IMR-90 (cell line): ENCODE results near the gene S100A4. TPM values are rescaled to one million over a fixed set of nuclear protein-coding genes. Genes with fewer than 3 reads are reported as not detected.

Experiments used
- ATAC-seq: fragments of 200-7000 bp; cut with Tn5 transposase; 2 replicates; pipeline ENCODE4 v1.9.1; 2020; ENCODE audit warnings: low read depth, mild to moderate bottlenecking, moderate library complexity
- BruUV-seq: library from RNA; stranded (reverse); fragments of 400-500 nt; replicated peaks from 2 replicates; lab custom pipeline; 2021; lab: Mats Ljungman, UMichigan
- CTCF ChIA-PET: fragments of 300-600 bp; formaldehyde crosslinking; extraction: SDS; loops from one replicate; lab custom pipeline; 2021; ENCODE audit warnings: antibody characterized with exemption; lab: Yijun Ruan, JAX
- POLR2A ChIA-PET: fragments of 300-600 bp; sonication (Branson Sonifier 250); formaldehyde crosslinking; loops from one replicate; lab custom pipeline; 2022; ENCODE audit warnings: antibody characterized with exemption; ENCODE audit not compliant: unreplicated experiment; lab: Charles Lee
- DNase-seq: peaks from one replicate; pipeline ENCODE4 v3.0.0; 2013
- H2AFZ ChIP-seq: replicated peaks from 2 replicates; pipeline ENCODE3; 2013; ENCODE audit warnings: low read length, mild to moderate bottlenecking; ENCODE audit not compliant: poor library complexity
- H2AK5ac ChIP-seq: 2 replicates; pipeline ENCODE4 v1.6.1; 2013; ENCODE audit warnings: low read depth, low read length, inconsistent platforms
- H2AK9ac ChIP-seq: replicated peaks from 2 replicates; pipeline ENCODE3; 2013; ENCODE audit warnings: mild to moderate bottlenecking, low read depth, low read length, moderate library complexity; ENCODE audit not compliant: poor library complexity
- H2BK120ac ChIP-seq: 2 replicates; pipeline ENCODE4 v1.6.1; 2013; ENCODE audit warnings: low read depth, low read length, inconsistent platforms
- H2BK15ac ChIP-seq: 3 replicates; pipeline ENCODE4 v1.6.1; 2013; ENCODE audit warnings: low read depth, low read length, inconsistent platforms
- H2BK20ac ChIP-seq: 2 replicates; pipeline ENCODE4 v1.6.1; 2013; ENCODE audit warnings: low read depth, mild to moderate bottlenecking, inconsistent platforms, low read length, moderate library complexity
- H2BK5ac ChIP-seq: 2 replicates; pipeline ENCODE4 v1.6.1; 2013; ENCODE audit warnings: mild to moderate bottlenecking, low read depth, low read length, inconsistent platforms; ENCODE audit not compliant: poor library complexity, severe bottlenecking
- H3K14ac ChIP-seq: replicated peaks from 2 replicates; pipeline ENCODE4 v1.6.1; 2013; ENCODE audit warnings: low read depth, low read length, inconsistent platforms
- H3K18ac ChIP-seq: 2 replicates; pipeline ENCODE4 v1.6.1; 2013; ENCODE audit warnings: low read depth, low read length, control low read depth
- H3K23ac ChIP-seq: 2 replicates; pipeline ENCODE4 v1.6.1; 2013; ENCODE audit warnings: low read depth, low read length, inconsistent platforms
- H3K27ac ChIP-seq: 2 replicates; pipeline ENCODE4 v1.5.1; 2013; ENCODE audit warnings: mild to moderate bottlenecking, control low read depth, low read length; ENCODE audit not compliant: insufficient read depth
- H3K27me3 ChIP-seq: 2 replicates; pipeline ENCODE4 v1.6.1; 2013; ENCODE audit warnings: low read length; ENCODE audit not compliant: control insufficient read depth, insufficient read depth
- H3K36me3 ChIP-seq: 2 replicates; pipeline ENCODE4 v1.6.1; 2013; ENCODE audit warnings: low read length, mixed read lengths; ENCODE audit not compliant: control insufficient read depth, insufficient read depth
- H3K4ac ChIP-seq: 2 replicates; pipeline ENCODE4 v1.6.1; 2013; ENCODE audit warnings: low read depth, low read length, inconsistent platforms
- H3K4me1 ChIP-seq: 2 replicates; pipeline ENCODE4 v1.6.1; 2013; ENCODE audit warnings: low read length, mixed read lengths; ENCODE audit not compliant: control insufficient read depth, insufficient read depth
- H3K4me2 ChIP-seq: 2 replicates; pipeline ENCODE4 v1.6.1; 2013; ENCODE audit warnings: low read depth, mild to moderate bottlenecking, control low read depth, low read length, moderate library complexity
- H3K4me3 ChIP-seq: 2 replicates; pipeline ENCODE4 v1.5.1; 2013; ENCODE audit warnings: low read depth, mild to moderate bottlenecking, control low read depth, low read length, moderate library complexity; ENCODE audit not compliant: insufficient read depth
- H3K56ac ChIP-seq: 2 replicates; pipeline ENCODE4 v1.6.1; 2013; ENCODE audit warnings: low read length, inconsistent platforms; ENCODE audit not compliant: insufficient read depth; ENCODE audit errors: extremely low read depth
- H3K79me1 ChIP-seq, 2 experiments: 2 replicates each; pipeline ENCODE4 v1.6.1; 2013; ENCODE audit warnings: low read length in 2 of 2, inconsistent platforms in 1 of 2, low read depth in 1 of 2
- H3K9ac ChIP-seq: 2 replicates; pipeline ENCODE4 v1.6.1; 2013; ENCODE audit warnings: low read depth, low read length, control low read depth
- H3K9me1 ChIP-seq: 2 replicates; pipeline ENCODE4 v1.6.1; 2013; ENCODE audit warnings: low read length, inconsistent platforms; ENCODE audit not compliant: insufficient read depth
- H3K9me3 ChIP-seq: 2 replicates; pipeline ENCODE4 v1.6.1; 2013; ENCODE audit warnings: low read length; ENCODE audit not compliant: control insufficient read depth, insufficient read depth
- H4K20me1 ChIP-seq: 2 replicates; pipeline ENCODE4 v1.6.1; 2013; ENCODE audit warnings: low read length, inconsistent platforms; ENCODE audit not compliant: insufficient read depth
- H4K5ac ChIP-seq: 2 replicates; pipeline ENCODE4 v1.6.1; 2013; ENCODE audit warnings: mild to moderate bottlenecking, low read depth, low read length, control low read depth
- H4K8ac ChIP-seq, 2 experiments: 2 replicates each; pipeline ENCODE4 v1.6.1; 2013; ENCODE audit warnings: low read depth in 2 of 2, low read length in 2 of 2, control low read depth in 1 of 2, inconsistent platforms in 1 of 2
- H4K91ac ChIP-seq: 2 replicates; pipeline ENCODE4 v1.6.1; 2013; ENCODE audit warnings: low read depth, low read length, inconsistent platforms; ENCODE audit not compliant: insufficient read depth
- CEBPB ChIP-seq: IDR thresholded peaks from 2 replicates; pipeline ENCODE4 v1.6.1; 2012; ENCODE audit warnings: low read depth, low read length, improper control_type of control experiment
- FOS ChIP-seq: fragments of 150-350 bp; IDR thresholded peaks from 2 replicates; pipeline ENCODE4 v1.6.1; 2016; ENCODE audit warnings: low read depth, low read length
- MXI1 ChIP-seq: IDR thresholded peaks from 2 replicates; pipeline ENCODE4 v1.6.1; 2012; ENCODE audit warnings: low read depth, mild to moderate bottlenecking, low read length, moderate library complexity, borderline replicate concordance
- NFE2L2 ChIP-seq: fragments of 150-350 bp; IDR thresholded peaks from 2 replicates; pipeline ENCODE4 v1.6.1; 2016; ENCODE audit warnings: low read depth, mild to moderate bottlenecking, low read length
- RCOR1 ChIP-seq: IDR thresholded peaks from 2 replicates; pipeline ENCODE4 v1.6.1; 2012; ENCODE audit warnings: mild to moderate bottlenecking, low read length, improper control_type of control experiment; ENCODE audit not compliant: insufficient replicate concordance
- WGBS, 2 experiments: methylation state at CpG; one replicate each; pipeline versions ENCODE4 v1.1.5 to v1.1.7; 2013; ENCODE audit warnings: missing lambda C conversion rate in 2 of 2; ENCODE audit not compliant: insufficient read length in 1 of 2; ENCODE audit errors: extremely low coverage in 2 of 2; 5-methylcytosine and 5-hydroxymethylcytosine counted together
- dilution Hi-C: fragments of 300-500 bp; cut with HindIII; formaldehyde crosslinking; loops from one replicate; pipeline ENCODE4 v1.14.3; 2018; ENCODE audit warnings: low sequenced_read_pairs; ENCODE audit not compliant: unreplicated experiment
- in situ Hi-C: fragments of 300-500 bp; cut with MboI; formaldehyde crosslinking; loops from 3 replicates; pipeline ENCODE4 v1.14.3; 2019; ENCODE audit warnings: low sequenced_read_pairs, inconsistent platforms, mixed read lengths
- intact Hi-C: fragments of 100-400 bp; cut with micrococcal nuclease; formaldehyde crosslinking; loops from 2 replicates; pipeline ENCODE4 v1.10.0; 2022
- polyA plus RNA-seq, 3 experiments: library from polyadenylated mRNA; depleted of rRNA; stranded (reverse); fragments of >200 nt; gene quantifications; 2 replicates each; pipeline ENCODE4 v1.2.3, GENCODE V29; 2012; ENCODE audit warnings: low replicate concordance in 1 of 3
- total RNA-seq: library from RNA; depleted of rRNA; stranded (reverse); fragments of >200 nt; gene quantifications from 2 replicates; pipeline ENCODE4 v1.2.3, GENCODE V29; 2012
- TF ChIP-seq, protein P1 (sequence below): fragments of 150-350 bp; IDR thresholded peaks from 2 replicates; pipeline ENCODE4 v1.6.1; 2017; ENCODE audit warnings: mild to moderate bottlenecking, antibody characterized with exemption, low read length, low read depth
- TF ChIP-seq, protein P2 (sequence below): conservative IDR thresholded peaks from 2 replicates; pipeline ENCODE4 v1.5.1; 2012; ENCODE audit warnings: mild to moderate bottlenecking, low read depth, low read length, improper control_type of control experiment

The S100A4 gene
- total and polyA plus RNA-seq, 2 of the 4 experiments (the other 2 are of a cell fraction), result 5.6 to 16.6 TPM

GRCh38 chr1:153507926-153508583 is 37.6 kb downstream of the S100A4 start:
- H3K9ac ChIP-seq, result no peak overlapping the region
- H3K79me1 ChIP-seq, result peaks cover 0 to 4% of the 10 kb centered on the region in 2 experiments; a peak in 1 of 4 replicates
- H3K23ac ChIP-seq, result peak overlapping the region; percentile 10; the same call in 1 of the 2 replicates
- POLR2A ChIA-PET, result no interaction called here
- H3K18ac ChIP-seq, result peak overlapping the region; percentile 32; the same call in 1 of the 2 replicates
- no peaks in the 10 kb centered on the region for H4K20me1 ChIP-seq
- H4K91ac ChIP-seq, result peak overlapping the region; percentile 58; the same call in 1 of the 2 replicates
- peak overlapping the region; percentile 85 for H2BK120ac ChIP-seq
- H3K4me3 ChIP-seq, result no peak overlapping the region
- H3K9me1 ChIP-seq, result peaks cover 12% of the 10 kb centered on the region
- intact Hi-C loops (loop anchor here (10.0 kb wide), 1 partner anchor 477 kb away; the partner anchor contains the start of gene RAB13), in situ Hi-C loops (loop anchor here (5.0 kb wide), 1 partner anchor 239 kb away; no protein-coding TSS in a partner anchor), dilution Hi-C loops (no loop called here)
- H2BK5ac ChIP-seq, result peak overlapping the region; percentile 42
- peak overlapping the region; percentile 79 to 82 for H4K8ac ChIP-seq
- peak overlapping the region; percentile 67 for H2AFZ ChIP-seq
- H3K14ac ChIP-seq, result peak overlapping the region; percentile 11
- peak overlapping the region; percentile 34 for H4K5ac ChIP-seq
- H3K4me2 ChIP-seq, result no peak overlapping the region
- BruUV-seq, result no TSS peak
- H3K4me1 ChIP-seq, result peaks cover 23% of the 10 kb centered on the region
- DNase-seq, result no peak
- peak overlapping the region; percentile 96 for H2AK5ac ChIP-seq
- H2AK9ac ChIP-seq, result peak overlapping the region; percentile 68
- H3K4ac ChIP-seq, result peak overlapping the region; percentile 86
- 100% methylated on average over 2 of the region's 11 CpGs; no CpG with 5 or more reads in 1 of the 2 experiments for WGBS, 2 experiments
- no peaks in the 10 kb centered on the region for H3K36me3 ChIP-seq
- peak overlapping the region; percentile 33 for H3K56ac ChIP-seq
- peak overlapping the region; percentile 65; the same call in 2 of the 3 replicates for H2BK15ac ChIP-seq
- H3K27me3 ChIP-seq, result no peaks in the 10 kb centered on the region
- ATAC-seq, result no peak
- H3K9me3 ChIP-seq, result no peaks in the 10 kb centered on the region
- CTCF ChIA-PET, result interaction anchor here (2.0 to 2.4 kb wide), 2 partner anchors 60 to 120 kb away, joined by 7 to 11 read pairs; partner anchors contain the start of genes S100A1 and S100A13
- H2BK20ac ChIP-seq, result peak overlapping the region; percentile 56
- TF ChIP-seq FOS (no peak), NFE2L2 (no peak), CEBPB (no peak), RCOR1 (no peak), MXI1 (no peak)
- TF ChIP-seq, protein P1, sequence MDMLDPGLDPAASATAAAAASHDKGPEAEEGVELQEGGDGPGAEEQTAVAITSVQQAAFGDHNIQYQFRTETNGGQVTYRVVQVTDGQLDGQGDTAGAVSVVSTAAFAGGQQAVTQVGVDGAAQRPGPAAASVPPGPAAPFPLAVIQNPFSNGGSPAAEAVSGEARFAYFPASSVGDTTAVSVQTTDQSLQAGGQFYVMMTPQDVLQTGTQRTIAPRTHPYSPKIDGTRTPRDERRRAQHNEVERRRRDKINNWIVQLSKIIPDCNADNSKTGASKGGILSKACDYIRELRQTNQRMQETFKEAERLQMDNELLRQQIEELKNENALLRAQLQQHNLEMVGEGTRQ, result no peak
- TF ChIP-seq, protein P2, sequence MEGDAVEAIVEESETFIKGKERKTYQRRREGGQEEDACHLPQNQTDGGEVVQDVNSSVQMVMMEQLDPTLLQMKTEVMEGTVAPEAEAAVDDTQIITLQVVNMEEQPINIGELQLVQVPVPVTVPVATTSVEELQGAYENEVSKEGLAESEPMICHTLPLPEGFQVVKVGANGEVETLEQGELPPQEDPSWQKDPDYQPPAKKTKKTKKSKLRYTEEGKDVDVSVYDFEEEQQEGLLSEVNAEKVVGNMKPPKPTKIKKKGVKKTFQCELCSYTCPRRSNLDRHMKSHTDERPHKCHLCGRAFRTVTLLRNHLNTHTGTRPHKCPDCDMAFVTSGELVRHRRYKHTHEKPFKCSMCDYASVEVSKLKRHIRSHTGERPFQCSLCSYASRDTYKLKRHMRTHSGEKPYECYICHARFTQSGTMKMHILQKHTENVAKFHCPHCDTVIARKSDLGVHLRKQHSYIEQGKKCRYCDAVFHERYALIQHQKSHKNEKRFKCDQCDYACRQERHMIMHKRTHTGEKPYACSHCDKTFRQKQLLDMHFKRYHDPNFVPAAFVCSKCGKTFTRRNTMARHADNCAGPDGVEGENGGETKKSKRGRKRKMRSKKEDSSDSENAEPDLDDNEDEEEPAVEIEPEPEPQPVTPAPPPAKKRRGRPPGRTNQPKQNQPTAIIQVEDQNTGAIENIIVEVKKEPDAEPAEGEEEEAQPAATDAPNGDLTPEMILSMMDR, result no peak
- peak overlapping the region; percentile 57; the same call in 1 of the 2 replicates for H3K27ac ChIP-seq
